Jurkat, Clone E6-1 (cell line): Measurements from ENCODE around the gene CYB561.
A peak's percentile ranks its signal among the peaks of the same experiment; 100 is the strongest.
"Not testable (repeated sequence)": the region's sequence is repeated elsewhere in the genome, so short reads cannot be mapped to it uniquely, and the experiment has no call there.

Source experiments
- DNase-seq: peaks from one replicate; pipeline ENCODE4 v3.0.0-alpha.2; 2011; ENCODE audit warnings: low read depth, low spot score
- H3K4me3 ChIP-seq: 2 replicates; pipeline ENCODE4 v1.5.1; 2011; ENCODE audit warnings: mild to moderate bottlenecking, low read length, control low read depth, moderate library complexity

The CYB561 gene

GRCh38 chr17:63454357-63454756 is 8.3 kb upstream of the CYB561 start:
- H3K4me3 ChIP-seq, DNase-seq: not testable (repeated sequence)

GRCh38 chr17:63452962-63453551 is 7.0 kb upstream of the CYB561 start:
- H3K4me3 ChIP-seq = no peak overlapping the region
- DNase-seq = no peak

GRCh38 chr17:63452046-63452961 is 6.2 kb upstream of the CYB561 start:
- no peak for DNase-seq
- H3K4me3 ChIP-seq = no peak overlapping the region

GRCh38 chr17:63451150-63451549 is 5.0 kb upstream of the CYB561 start:
- H3K4me3 ChIP-seq = no peak overlapping the region
- DNase-seq = no peak

GRCh38 chr17:63450551-63450950 is 4.4 kb upstream of the CYB561 start:
- H3K4me3 ChIP-seq = no peak overlapping the region
- DNase-seq = no peak

- H3K4me3 ChIP-seq = no peak overlapping the region
- DNase-seq = no peak
Observed at GRCh38 chr17:63448655-63449054, 2.5 kb upstream of the CYB561 start.

- DNase-seq = no peak
Observed at GRCh38 chr17:63447471-63448009, 1.4 kb upstream of the CYB561 start.

GRCh38 chr17:63446753-63447470 is 806 bp upstream of the CYB561 start:
- no peak overlapping the region for H3K4me3 ChIP-seq
- peak; percentile 54 for DNase-seq

More at GRCh38 chr17:63447471-63448009, 1.4 kb upstream of the CYB561 start:
- no peak overlapping the region for H3K4me3 ChIP-seq

- no peak for DNase-seq
- no peak overlapping the region for H3K4me3 ChIP-seq
Observed at GRCh38 chr17:63445571-63445953, 544 bp downstream of the CYB561 start.

- DNase-seq = no peak
- H3K4me3 ChIP-seq = no peak overlapping the region
Observed at GRCh38 chr17:63445065-63445464, 1.0 kb downstream of the CYB561 start.

- no peak overlapping the region for H3K4me3 ChIP-seq
Observed at GRCh38 chr17:63444457-63444856, 1.6 kb downstream of the CYB561 start.

GRCh38 chr17:63443053-63443452 is 3.1 kb downstream of the CYB561 start:
- no peak for DNase-seq
- no peak overlapping the region for H3K4me3 ChIP-seq

More at GRCh38 chr17:63444457-63444856, 1.6 kb downstream of the CYB561 start:
- no peak for DNase-seq

GRCh38 chr17:63442549-63443035 is 3.5 kb downstream of the CYB561 start:
- DNase-seq = no peak
- H3K4me3 ChIP-seq = no peak overlapping the region

GRCh38 chr17:63442074-63442473 is 4.0 kb downstream of the CYB561 start:
- no peak overlapping the region for H3K4me3 ChIP-seq
- DNase-seq = no peak

- no peak for DNase-seq
Observed at GRCh38 chr17:63441654-63442053, 4.5 kb downstream of the CYB561 start.

GRCh38 chr17:63440770-63441335 is 5.3 kb downstream of the CYB561 start:
- no peak for DNase-seq
- H3K4me3 ChIP-seq = no peak overlapping the region

More at GRCh38 chr17:63441654-63442053, 4.5 kb downstream of the CYB561 start:
- no peak overlapping the region for H3K4me3 ChIP-seq

GRCh38 chr17:63440127-63440769 is 5.9 kb downstream of the CYB561 start:
- DNase-seq = no peak
- no peak overlapping the region for H3K4me3 ChIP-seq

GRCh38 chr17:63439687-63440086 is 6.4 kb downstream of the CYB561 start:
- no peak overlapping the region for H3K4me3 ChIP-seq
- no peak for DNase-seq
